ENCODE data around the gene RBKS.
"Not testable (repeated sequence)": the region's sequence is repeated elsewhere in the genome, so short reads cannot be mapped to it uniquely, and the experiment has no call there.

The RBKS gene

DNA sequence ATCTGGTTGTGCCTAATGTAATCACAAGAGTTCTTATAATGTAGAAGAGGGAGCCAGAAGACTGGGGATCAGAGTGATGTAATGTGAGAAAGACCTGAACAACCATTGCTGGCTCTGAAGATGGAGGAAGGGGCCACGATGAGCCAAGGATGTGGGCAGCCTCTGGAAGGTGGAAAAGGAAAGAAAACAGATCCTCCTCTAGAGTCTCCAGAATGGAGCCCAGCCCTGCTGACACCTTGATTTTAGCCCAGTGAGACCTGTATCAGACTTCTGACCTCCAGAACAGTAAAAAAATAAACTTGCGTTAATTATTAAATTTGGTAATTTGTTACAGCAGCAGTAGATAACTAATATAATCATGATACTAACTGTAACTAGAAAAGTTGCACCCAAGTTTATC is 3.1 kb downstream of the RBKS start:
- peaks cover 5% of the 10 kb centered on the region; the same call in 1 of the 2 replicates for H3K4me1 ChIP-seq (ENCODE audit: insufficient read depth, low read length)
- 83% methylated on average over 1 of the region's 2 CpGs for WGBS
- H3K9me3 ChIP-seq (ENCODE audit: insufficient read depth, low read depth, low read length) = no peaks in the 10 kb centered on the region
- H3K36me3 ChIP-seq (ENCODE audit: insufficient read depth, low read length) = no peaks in the 10 kb centered on the region
- no peak overlapping the region for H3K9ac ChIP-seq (ENCODE audit: low read depth, low read length)
- no peak overlapping the region for H3K27ac ChIP-seq (ENCODE audit: low read depth, low read length)
- H3K4me3 ChIP-seq (ENCODE audit: low read length) = no peak overlapping the region
- H3K27me3 ChIP-seq (ENCODE audit: insufficient read depth, low read length) = no peaks in the 10 kb centered on the region

DNA sequence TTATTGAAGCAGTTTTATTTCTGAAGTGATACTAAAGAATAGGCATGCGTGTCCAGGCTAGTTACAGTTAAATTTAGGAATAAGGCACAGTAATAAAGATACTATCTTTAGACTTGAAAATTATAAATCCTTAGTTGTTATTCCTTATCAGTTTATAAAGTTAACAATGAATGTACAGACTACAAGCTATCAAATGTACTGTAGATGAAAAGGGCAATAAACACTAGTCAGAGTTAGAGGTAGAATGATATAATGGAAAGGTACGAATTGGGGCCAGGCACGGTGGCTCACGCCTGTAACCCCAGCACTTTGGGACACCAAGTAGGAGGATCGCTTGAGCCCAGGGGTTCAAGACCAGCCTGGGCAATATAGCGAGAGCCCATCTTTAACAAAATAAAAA is 3.9 kb downstream of the RBKS start:
- Histone ChIP-seq H3K36me3 (ENCODE audit: insufficient read depth, low read length) (no peaks in the 10 kb centered on the region), H3K9me3 (ENCODE audit: insufficient read depth, low read depth, low read length) (no peaks in the 10 kb centered on the region), H3K4me1 (ENCODE audit: insufficient read depth, low read length) (peaks cover 5% of the 10 kb centered on the region; the same call in 1 of the 2 replicates), H3K9ac (ENCODE audit: low read depth, low read length) (no peak overlapping the region), H3K27ac (ENCODE audit: low read depth, low read length) (no peak overlapping the region), H3K27me3 (ENCODE audit: insufficient read depth, low read length) (no peaks in the 10 kb centered on the region), H3K4me3 (ENCODE audit: low read length) (no peak overlapping the region)
- 92% methylated on average over 5 of the region's 6 CpGs for WGBS

DNA sequence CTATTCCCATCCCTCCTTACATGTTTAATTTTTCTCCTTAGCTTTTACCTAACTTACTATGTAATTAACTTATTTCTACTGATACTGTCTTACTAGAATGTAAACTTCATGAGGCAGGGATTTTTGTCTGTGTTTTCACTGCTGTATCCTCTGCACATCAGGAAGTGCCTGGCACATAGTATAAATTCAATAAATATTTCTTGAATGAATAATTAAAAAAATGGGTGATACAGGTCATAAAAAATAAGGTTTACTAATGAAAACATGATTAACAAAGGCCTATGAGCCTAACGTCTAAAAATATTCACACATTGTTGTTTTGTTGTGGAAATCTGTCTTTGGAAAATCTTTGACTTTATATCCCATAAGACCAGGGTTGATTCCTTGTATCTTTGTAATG is 4.5 kb downstream of the RBKS start:
- no peaks in the 10 kb centered on the region for H3K36me3 ChIP-seq (ENCODE audit: insufficient read depth, low read length)
- no peak overlapping the region for H3K4me3 ChIP-seq (ENCODE audit: low read length)
- peaks cover 5% of the 10 kb centered on the region; the same call in 1 of the 2 replicates for H3K4me1 ChIP-seq (ENCODE audit: insufficient read depth, low read length)
- no peaks in the 10 kb centered on the region for H3K9me3 ChIP-seq (ENCODE audit: insufficient read depth, low read depth, low read length)
- no peak overlapping the region for H3K27ac ChIP-seq (ENCODE audit: low read depth, low read length)
- no CpG with 5 or more reads among the region's 1 CpG for WGBS
- H3K9ac ChIP-seq (ENCODE audit: low read depth, low read length) = no peak overlapping the region
- H3K27me3 ChIP-seq (ENCODE audit: insufficient read depth, low read length) = no peaks in the 10 kb centered on the region

DNA sequence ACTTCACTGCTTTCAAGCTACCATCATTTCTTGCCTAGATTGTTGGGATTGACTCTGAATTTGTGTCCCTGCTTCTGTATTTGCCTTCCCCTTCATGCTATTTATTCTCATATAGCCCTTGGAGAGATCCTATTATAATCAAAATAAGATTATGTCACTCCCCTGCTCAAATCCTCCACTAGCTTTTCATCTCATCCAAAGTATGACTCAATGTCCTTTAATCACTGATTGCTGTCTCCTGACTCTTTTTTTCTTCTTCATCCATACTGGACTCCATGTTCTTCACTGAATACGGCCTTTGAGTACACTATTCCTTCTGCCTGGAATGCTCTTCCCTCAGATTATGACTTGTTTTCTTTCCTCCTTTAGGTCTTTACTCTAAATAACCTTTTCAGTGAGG is 5.0 kb downstream of the RBKS start:
- Histone ChIP-seq H3K9ac (ENCODE audit: low read depth, low read length) (no peak overlapping the region), H3K27ac (ENCODE audit: low read depth, low read length) (no peak overlapping the region), H3K36me3 (ENCODE audit: insufficient read depth, low read length) (no peaks in the 10 kb centered on the region), H3K4me3 (ENCODE audit: low read length) (no peak overlapping the region), H3K9me3 (ENCODE audit: insufficient read depth, low read depth, low read length) (no peaks in the 10 kb centered on the region), H3K4me1 (ENCODE audit: insufficient read depth, low read length) (peaks cover 5% of the 10 kb centered on the region; the same call in 1 of the 2 replicates), H3K27me3 (ENCODE audit: insufficient read depth, low read length) (no peaks in the 10 kb centered on the region)
- WGBS = 88% methylated on average over 1 of the region's 1 CpG

DNA sequence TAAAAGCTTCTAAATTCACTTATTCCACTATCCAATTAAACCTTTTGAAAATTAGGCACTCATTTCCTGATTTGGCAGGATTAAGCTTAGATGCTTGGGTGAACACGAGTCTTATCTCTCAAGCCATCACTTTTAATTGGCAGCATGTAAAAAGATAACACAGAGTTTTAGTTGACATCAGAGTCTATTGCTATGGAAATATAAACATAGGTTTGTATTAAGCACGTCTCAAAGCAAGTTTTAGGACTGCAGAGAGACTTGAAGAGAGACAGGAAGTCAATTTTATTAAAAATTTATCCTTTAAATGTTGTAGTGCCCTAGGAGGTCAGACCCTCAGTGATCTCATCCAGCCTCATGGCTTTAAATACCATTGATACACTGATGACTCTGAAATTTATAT is 5.6 kb downstream of the RBKS start:
- WGBS = 59% methylated on average over 2 of the region's 2 CpGs
- no peaks in the 10 kb centered on the region for H3K9me3 ChIP-seq (ENCODE audit: insufficient read depth, low read depth, low read length)
- H3K27ac ChIP-seq (ENCODE audit: low read depth, low read length) = no peak overlapping the region
- H3K27me3 ChIP-seq (ENCODE audit: insufficient read depth, low read length) = no peaks in the 10 kb centered on the region
- no peak overlapping the region for H3K4me3 ChIP-seq (ENCODE audit: low read length)
- H3K36me3 ChIP-seq (ENCODE audit: insufficient read depth, low read length) = no peaks in the 10 kb centered on the region
- peaks cover 5% of the 10 kb centered on the region; the same call in 1 of the 2 replicates for H3K4me1 ChIP-seq (ENCODE audit: insufficient read depth, low read length)
- H3K9ac ChIP-seq (ENCODE audit: low read depth, low read length) = no peak overlapping the region

DNA sequence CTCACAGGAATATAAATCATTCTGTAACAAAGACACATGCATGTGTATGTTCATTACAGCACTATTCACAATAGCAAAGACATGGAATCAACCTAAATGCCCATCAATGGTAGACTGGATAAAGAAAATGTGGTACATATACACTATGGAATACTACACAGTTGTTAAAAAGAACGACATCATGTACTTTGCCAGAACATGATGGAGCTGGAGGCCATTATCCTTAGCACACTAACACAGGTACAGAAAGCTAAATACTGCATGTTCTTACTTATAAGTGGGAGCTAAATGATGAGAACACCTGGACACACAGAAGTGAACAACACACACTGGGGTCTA is 7.6 kb downstream of the RBKS start:
- H3K9ac ChIP-seq (ENCODE audit: low read depth, low read length); H3K4me3 ChIP-seq (ENCODE audit: low read length); H3K9me3 ChIP-seq (ENCODE audit: insufficient read depth, low read depth, low read length); H3K27me3 ChIP-seq (ENCODE audit: insufficient read depth, low read length); H3K27ac ChIP-seq (ENCODE audit: low read depth, low read length); H3K36me3 ChIP-seq (ENCODE audit: insufficient read depth, low read length); H3K4me1 ChIP-seq (ENCODE audit: insufficient read depth, low read length): not testable (repeated sequence)
- no CpG with 5 or more reads among the region's 1 CpG for WGBS

DNA sequence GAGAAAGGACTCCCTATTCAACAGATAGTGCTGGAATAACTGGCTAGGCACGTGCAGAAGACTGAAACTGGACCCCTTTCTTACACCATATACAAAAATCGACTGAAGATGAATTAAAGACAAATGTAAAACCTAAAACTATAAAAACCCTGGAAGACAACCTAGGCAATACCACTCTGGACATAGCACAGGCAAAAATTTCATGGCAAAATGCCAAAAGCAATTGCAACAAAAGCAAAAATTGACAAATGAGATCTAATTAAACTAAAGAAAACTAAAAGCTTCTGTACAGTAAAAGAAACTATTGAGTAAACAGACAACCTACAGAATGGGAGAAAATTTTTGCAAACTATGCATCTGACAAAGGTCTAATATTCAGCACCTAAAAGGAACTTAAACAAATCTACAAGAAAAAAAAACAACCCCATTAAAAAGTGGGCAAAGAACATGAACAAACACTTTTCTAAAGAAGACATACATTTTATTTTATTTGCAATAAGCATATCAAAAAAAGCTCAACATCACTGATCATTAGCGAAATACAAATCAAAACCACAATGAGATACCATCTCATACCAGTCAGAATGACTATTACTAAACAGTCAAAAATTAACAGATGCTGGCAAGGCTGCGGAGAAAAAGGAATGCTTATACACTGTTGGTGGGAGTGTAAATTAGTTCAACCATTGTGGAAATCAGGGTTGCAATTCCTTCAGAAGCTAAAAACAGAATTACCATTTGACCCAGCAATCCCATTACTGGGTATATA is 8.2 kb downstream of the RBKS start:
- not testable (repeated sequence) for H3K27ac ChIP-seq (ENCODE audit: low read depth, low read length); H3K4me1 ChIP-seq (ENCODE audit: insufficient read depth, low read length); H3K9ac ChIP-seq (ENCODE audit: low read depth, low read length); H3K27me3 ChIP-seq (ENCODE audit: insufficient read depth, low read length); H3K9me3 ChIP-seq (ENCODE audit: insufficient read depth, low read depth, low read length); H3K36me3 ChIP-seq (ENCODE audit: insufficient read depth, low read length); H3K4me3 ChIP-seq (ENCODE audit: low read length)
- WGBS = 87% methylated on average over 4 of the region's 4 CpGs

DNA sequence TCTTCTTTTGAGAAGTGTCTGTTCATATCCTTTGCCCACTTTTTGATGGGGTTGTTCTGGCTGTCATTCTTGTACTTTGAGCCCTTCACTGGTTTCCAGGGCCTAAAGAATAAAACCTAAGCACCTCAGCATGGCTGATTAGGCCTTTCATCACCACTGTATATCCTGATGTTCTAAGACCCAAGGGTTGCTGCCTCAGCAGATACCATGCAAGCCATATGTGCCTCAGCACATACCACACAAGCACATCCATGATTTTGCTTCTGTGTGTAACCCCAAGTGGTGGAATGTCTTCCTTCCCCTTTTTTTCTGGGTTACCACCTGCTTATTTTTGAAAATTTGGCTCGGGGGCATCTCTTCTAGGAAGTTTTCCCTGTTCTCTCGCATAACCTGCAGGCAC is 11.4 kb downstream of the RBKS start:
- H3K36me3 ChIP-seq (ENCODE audit: insufficient read depth, low read length) = no peaks in the 10 kb centered on the region
- WGBS = 87% methylated on average over 2 of the region's 2 CpGs
- no peaks in the 10 kb centered on the region for H3K4me1 ChIP-seq (ENCODE audit: insufficient read depth, low read length)
- H3K27ac ChIP-seq (ENCODE audit: low read depth, low read length) = no peak overlapping the region
- no peaks in the 10 kb centered on the region for H3K9me3 ChIP-seq (ENCODE audit: insufficient read depth, low read depth, low read length)
- no peak overlapping the region for H3K9ac ChIP-seq (ENCODE audit: low read depth, low read length)
- H3K27me3 ChIP-seq (ENCODE audit: insufficient read depth, low read length) = no peaks in the 10 kb centered on the region
- H3K4me3 ChIP-seq (ENCODE audit: low read length) = no peak overlapping the region

DNA sequence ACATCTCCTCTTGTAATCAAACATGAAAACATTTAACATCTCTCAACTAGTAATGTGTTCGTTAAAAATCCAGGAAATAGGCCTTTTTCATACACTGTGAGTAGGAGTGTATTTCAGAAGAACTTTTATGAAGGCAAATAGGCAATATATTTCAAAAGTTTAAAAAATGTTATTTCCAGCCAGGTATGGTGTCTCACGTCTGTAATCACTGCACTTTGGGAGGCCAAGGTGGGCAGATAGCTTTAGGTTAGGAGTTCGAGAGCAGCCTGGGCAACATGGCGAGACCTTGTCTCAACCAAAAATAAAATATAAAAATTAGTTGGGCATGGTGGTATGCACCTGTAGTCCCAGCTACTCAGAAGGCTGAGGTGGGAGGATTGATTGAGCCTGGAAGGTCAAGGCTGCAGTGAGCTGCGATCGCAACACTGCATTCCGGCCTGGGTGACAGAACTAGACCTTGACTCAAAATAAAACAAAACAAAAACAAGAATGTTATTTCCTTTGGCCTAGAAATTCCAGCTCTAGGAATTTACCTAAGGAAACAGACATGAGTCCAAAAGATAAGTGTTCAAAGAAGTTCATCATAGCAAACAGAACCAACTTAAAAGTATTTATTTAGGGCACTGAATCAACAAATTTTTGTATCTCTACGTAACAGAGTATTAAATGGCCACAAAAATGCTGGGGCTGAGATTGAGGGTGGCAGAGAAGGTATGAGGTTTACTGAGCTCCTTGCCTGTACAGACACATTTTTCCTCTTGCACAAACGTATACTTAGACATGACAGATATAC is 14.9 kb downstream of the RBKS start:
- H3K9ac ChIP-seq (ENCODE audit: low read depth, low read length) = no peak overlapping the region
- no peaks in the 10 kb centered on the region for H3K36me3 ChIP-seq (ENCODE audit: insufficient read depth, low read length)
- no peak overlapping the region for H3K4me3 ChIP-seq (ENCODE audit: low read length)
- 96% methylated on average over 6 of the region's 9 CpGs for WGBS
- H3K9me3 ChIP-seq (ENCODE audit: insufficient read depth, low read depth, low read length) = no peaks in the 10 kb centered on the region
- H3K4me1 ChIP-seq (ENCODE audit: insufficient read depth, low read length) = no peaks in the 10 kb centered on the region
- H3K27me3 ChIP-seq (ENCODE audit: insufficient read depth, low read length) = no peaks in the 10 kb centered on the region
- no peak overlapping the region for H3K27ac ChIP-seq (ENCODE audit: low read depth, low read length)

DNA sequence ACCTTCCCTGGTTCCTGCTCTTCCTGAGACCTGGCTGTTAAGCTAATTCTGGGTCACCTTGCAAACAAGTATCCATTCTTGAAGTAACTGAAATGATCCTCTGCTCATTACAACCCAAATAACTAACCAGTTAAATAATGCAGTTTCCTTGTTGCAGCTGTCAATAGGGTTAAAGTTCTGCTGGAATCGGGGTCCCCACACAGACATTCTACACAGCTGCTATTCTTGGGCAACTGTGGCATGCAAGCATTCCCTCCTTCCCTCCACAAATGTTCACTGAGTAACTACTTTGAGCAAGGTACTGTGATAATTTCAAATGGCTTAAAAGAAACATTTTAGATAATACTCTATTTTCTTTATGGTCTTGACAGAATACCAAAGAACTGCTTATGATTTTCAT is 17.1 kb downstream of the RBKS start:
- Histone ChIP-seq H3K27ac (ENCODE audit: low read depth, low read length) (no peak overlapping the region), H3K4me1 (ENCODE audit: insufficient read depth, low read length) (no peaks in the 10 kb centered on the region), H3K4me3 (ENCODE audit: low read length) (no peak overlapping the region), H3K27me3 (ENCODE audit: insufficient read depth, low read length) (no peaks in the 10 kb centered on the region; the same call in 1 of the 2 replicates), H3K9me3 (ENCODE audit: insufficient read depth, low read depth, low read length) (no peaks in the 10 kb centered on the region), H3K9ac (ENCODE audit: low read depth, low read length) (no peak overlapping the region), H3K36me3 (ENCODE audit: insufficient read depth, low read length) (no peaks in the 10 kb centered on the region)
- WGBS = 93% methylated on average over 1 of the region's 1 CpG

DNA sequence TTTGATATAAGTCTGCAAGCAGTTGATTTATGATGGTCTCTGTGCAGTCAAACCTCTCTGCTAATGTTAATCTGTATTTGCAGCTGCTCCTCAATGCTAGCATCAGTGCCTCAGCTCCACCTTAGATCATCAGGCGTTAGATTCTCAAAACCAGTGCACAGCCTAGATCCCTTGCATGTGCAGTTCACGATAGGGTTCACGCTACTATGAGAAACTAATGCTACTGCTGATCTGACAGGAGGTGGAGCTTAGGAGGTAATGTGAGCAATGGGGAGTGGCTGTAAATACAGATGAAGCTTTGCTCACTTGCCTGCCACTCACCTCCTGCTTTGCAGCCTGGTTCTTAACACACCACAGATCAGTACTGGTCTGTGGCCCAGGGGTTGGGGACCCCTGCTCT is 18.4 kb downstream of the RBKS start:
- Histone ChIP-seq H3K27ac (ENCODE audit: low read depth, low read length) (no peak overlapping the region), H3K9me3 (ENCODE audit: insufficient read depth, low read depth, low read length) (no peaks in the 10 kb centered on the region), H3K9ac (ENCODE audit: low read depth, low read length) (no peak overlapping the region), H3K4me1 (ENCODE audit: insufficient read depth, low read length) (no peaks in the 10 kb centered on the region), H3K4me3 (ENCODE audit: low read length) (no peak overlapping the region), H3K36me3 (ENCODE audit: insufficient read depth, low read length) (no peaks in the 10 kb centered on the region), H3K27me3 (ENCODE audit: insufficient read depth, low read length) (no peaks in the 10 kb centered on the region; the same call in 1 of the 2 replicates)
- WGBS = 84% methylated on average over 3 of the region's 3 CpGs
